HepG2 (cell line): ENCODE data around the gene GDF2. TPM values are rescaled to one million over a fixed set of nuclear protein-coding genes. Genes with fewer than 3 reads are reported as not detected.

Experiments used
- ATAC-seq: fragments of 200-7000 bp; cut with Tn5 transposase; 3 replicates; pipeline ENCODE4 v1.9.1; 2020; ENCODE audit warnings: mild to moderate bottlenecking, moderate library complexity
- BruUV-seq: library from RNA; stranded (reverse); fragments of 400-500 nt; replicated peaks from 2 replicates; lab custom pipeline; 2021; lab: Mats Ljungman, UMichigan
- CTCF ChIA-PET: fragments of 300-600 bp; formaldehyde crosslinking; extraction: SDS; loops from one replicate; lab custom pipeline; 2021; ENCODE audit warnings: low total read pairs, inconsistent platforms, low intra/inter-chr PET ratio; lab: Yijun Ruan, JAX
- POLR2A ChIA-PET: fragments of 350-600 bp; sonication (Branson Sonifier 250); formaldehyde crosslinking; loops from one replicate; lab custom pipeline; 2020; ENCODE audit warnings: antibody characterized with exemption, inconsistent platforms; lab: Yijun Ruan, JAX
- DNase-seq: peaks from one replicate; pipeline ENCODE4 v3.0.0-alpha.2; 2015; ENCODE audit warnings: low spot score
- FAIRE-seq: peaks from 3 replicates; lab custom pipeline; 2011; peaks lifted over from hg19 to GRCh38; lab: Jason Lieb, UNC
- H2AFZ ChIP-seq: one replicate; pipeline ENCODE4 v1.6.1; 2011; ENCODE audit warnings: low read length, inconsistent platforms
- H3K27ac ChIP-seq: fragments of 300-600 bp; 3 replicates; pipeline ENCODE4 v1.8.0; 2011; ENCODE audit warnings: mixed run types, mild to moderate bottlenecking, mixed read lengths, low read length, inconsistent platforms; ENCODE audit not compliant: insufficient read depth; ENCODE audit errors: extremely low read length
- H3K27me3 ChIP-seq, 2 experiments: fragments of 200-600 bp in 1 of 2; 2 replicates in 1 of 2; 3 replicates in 1 of 2; pipeline versions ENCODE4 v1.6.0 to v1.8.0; 2011; ENCODE audit warnings: low read length in 2 of 2, mild to moderate bottlenecking in 2 of 2, moderate library complexity in 2 of 2, inconsistent platforms in 1 of 2; ENCODE audit not compliant: insufficient read depth in 2 of 2, control insufficient read depth in 1 of 2
- H3K36me3 ChIP-seq, 2 experiments: fragments of 200-600 bp in 1 of 2; replicated peaks in 1 of 2; 2 replicates in 1 of 2; 3 replicates in 1 of 2; pipeline versions ENCODE4 v1.5.1 to v1.8.0; 2011; ENCODE audit warnings: low read length in 2 of 2, inconsistent platforms in 1 of 2; ENCODE audit not compliant: insufficient read depth in 2 of 2, control insufficient read depth in 1 of 2
- H3K4me1 ChIP-seq: 2 replicates; pipeline ENCODE4 v1.5.1; 2012; ENCODE audit warnings: low read length, inconsistent platforms; ENCODE audit not compliant: insufficient read depth
- H3K4me2 ChIP-seq: 2 replicates; pipeline ENCODE4 v1.6.0; 2011; ENCODE audit warnings: low read depth, low read length, inconsistent platforms
- H3K4me3 ChIP-seq, 3 experiments: fragments of 200-600 bp in 1 of 3; sonication (generic), shearing (Covaris generic) in 1 of 3; replicated peaks in 1 of 3; 2 replicates each; pipeline ENCODE4 v1.5.1; 2011 to 2016; ENCODE audit warnings: low read length in 3 of 3, inconsistent platforms in 2 of 3, low read depth in 2 of 3, mild to moderate bottlenecking in 2 of 3, control low read depth in 1 of 3, mixed read lengths in 1 of 3; ENCODE audit not compliant: insufficient read depth in 1 of 3
- H3K79me2 ChIP-seq: one replicate; pipeline ENCODE4 v1.6.1; 2011; ENCODE audit warnings: low read length, inconsistent platforms; ENCODE audit not compliant: insufficient read depth
- H3K9ac ChIP-seq: 2 replicates; pipeline ENCODE4 v1.6.0; 2011; ENCODE audit warnings: mild to moderate bottlenecking, low read depth, low read length, inconsistent platforms; ENCODE audit not compliant: insufficient read depth
- H3K9me3 ChIP-seq: 2 replicates; pipeline ENCODE4 v1.5.1; 2012; ENCODE audit warnings: mild to moderate bottlenecking, low read length
- H4K20me1 ChIP-seq: 2 replicates; pipeline ENCODE4 v1.6.0; 2011; ENCODE audit warnings: inconsistent platforms, mild to moderate bottlenecking, low read length, moderate library complexity; ENCODE audit not compliant: insufficient read depth
- CC2D1A ChIP-seq: sonication (generic); formaldehyde crosslinking; IDR thresholded peaks from 2 replicates; pipeline ENCODE4 v1.8.1; 2023; ENCODE audit warnings: mild to moderate bottlenecking, missing genetic modification reagents
- MAFG ChIP-seq: sonication (generic); formaldehyde crosslinking; IDR thresholded peaks from 2 replicates; pipeline ENCODE4 v1.5.1; 2020; ENCODE audit warnings: mild to moderate bottlenecking, missing genetic modification reagents
- RELA ChIP-seq: sonication (generic); formaldehyde crosslinking; IDR thresholded peaks from 2 replicates; pipeline ENCODE4 v1.4.0; 2020; ENCODE audit warnings: missing genetic modification reagents
- SMAD1 ChIP-seq: sonication (generic); formaldehyde crosslinking; IDR thresholded peaks from 2 replicates; pipeline ENCODE4 v1.4.0; 2020; ENCODE audit warnings: missing genetic modification reagents, low read depth, mild to moderate bottlenecking, borderline replicate concordance
- ZNF484 ChIP-seq: sonication (generic); formaldehyde crosslinking; IDR thresholded peaks from 2 replicates; pipeline ENCODE4 v1.5.1; 2020; ENCODE audit warnings: mild to moderate bottlenecking, low read depth, missing genetic modification reagents, borderline replicate concordance
- ZNF574 ChIP-seq: sonication (generic); formaldehyde crosslinking; IDR thresholded peaks from 2 replicates; pipeline ENCODE4 v1.4.0; 2020; ENCODE audit warnings: missing genetic modification reagents
- ZNF878 ChIP-seq: sonication (generic); formaldehyde crosslinking; IDR thresholded peaks from 2 replicates; pipeline ENCODE4 v1.8.1; 2023; ENCODE audit warnings: mild to moderate bottlenecking, missing genetic modification reagents, moderate library complexity
- WGBS: methylation state at CpG from one replicate; pipeline ENCODE4 v1.1.6; 2017; ENCODE audit warnings: low lambda C conversion rate; 5-methylcytosine and 5-hydroxymethylcytosine counted together
- in situ Hi-C: cut with HindIII; loops from 2 replicates; pipeline ENCODE4 v1.10.0; 2017; ENCODE audit warnings: low pct_unique_long_range_greater_than_20kb; ENCODE audit not compliant: extremely low pct_ligation_motif_present
- intact Hi-C: fragments of 100-400 bp; cut with micrococcal nuclease; formaldehyde crosslinking; loops from one replicate; pipeline ENCODE4 v1.10.0; 2022; ENCODE audit not compliant: unreplicated experiment
- polyA plus RNA-seq, 8 experiments: library from polyadenylated mRNA; depleted of rRNA in 3 of 8; stranded (reverse) in 7 of 8; unstranded in 1 of 8; fragments of >200 nt; fragmentation: Illumina TruSeq in 4 of 8; extraction: Trizol in 4 of 8; gene quantifications; 2 replicates each; pipeline versions ENCODE4 v1.2.1 to v1.2.3, GENCODE V29; 2011 to 2016; ENCODE audit warnings: low read depth in 4 of 8, missing spikeins in 1 of 8, mixed read lengths in 1 of 8; ENCODE audit not compliant: insufficient read depth in 1 of 8
- total RNA-seq, 5 experiments: library from RNA; depleted of rRNA; stranded (reverse); fragments of >200 nt; fragmentation: Illumina TruSeq; extraction: Trizol; gene quantifications; 2 replicates each; pipeline ENCODE4 v1.2.3, GENCODE V29; 2016; ENCODE audit warnings: low read depth in 1 of 5

The GDF2 gene
- total and polyA plus RNA-seq, 2 of the 13 experiments (the other 11 are each of a cell fraction or from before 2014, with no cell fraction given), result not detected

GRCh38 chr10:47336387-47337134 is 14.3 kb downstream of the GDF2 start:
- H4K20me1 ChIP-seq, result no peaks in the 10 kb centered on the region
- no peak overlapping the region for H3K4me3 ChIP-seq
- H3K4me1 ChIP-seq, result no peaks in the 10 kb centered on the region
- H3K9me3 ChIP-seq, result no peaks in the 10 kb centered on the region
- FAIRE-seq (no peak), DNase-seq (no peak), ATAC-seq (no peak)
- intact Hi-C loops, result loop anchor here (2.0 kb wide), 1 partner anchor 20 kb away; no protein-coding TSS in a partner anchor
- no peak overlapping the region for H3K27ac ChIP-seq
- H3K9ac ChIP-seq, result no peak overlapping the region
- H3K36me3 ChIP-seq, result no peaks in the 10 kb centered on the region
- no TSS peak for BruUV-seq
- 52% methylated on average over 15 of the region's 15 CpGs for WGBS
- in situ Hi-C loops, result no loop called here
- H2AFZ ChIP-seq, result no peak overlapping the region
- POLR2A ChIA-PET, result no interaction called here
- TF ChIP-seq SMAD1 (CRISPR knock-in tag), result no peak
- TF ChIP-seq ZNF484 (CRISPR knock-in tag), result no peak
- no peak for TF ChIP-seq RELA
- no peak for TF ChIP-seq ZNF574
- no peak for TF ChIP-seq MAFG (CRISPR knock-in tag)
- TF ChIP-seq CC2D1A, result no peak
- TF ChIP-seq ZNF878 (CRISPR knock-in tag), result no peak
- peaks cover 0 to 10% of the 10 kb centered on the region in 2 experiments; a peak in 1 of 5 replicates for H3K27me3 ChIP-seq
- CTCF ChIA-PET, result no interaction called here
- H3K79me2 ChIP-seq, result no peaks in the 10 kb centered on the region
- H3K4me2 ChIP-seq, result no peak overlapping the region
